ENCODE results near the gene C2orf72. TPM values are rescaled to one million over a fixed set of nuclear protein-coding genes. Genes with fewer than 3 reads are reported as not detected.

C2orf72 gene
- total RNA-seq, 1 experiment from 2014 or later = 0.40 TPM

DNA sequence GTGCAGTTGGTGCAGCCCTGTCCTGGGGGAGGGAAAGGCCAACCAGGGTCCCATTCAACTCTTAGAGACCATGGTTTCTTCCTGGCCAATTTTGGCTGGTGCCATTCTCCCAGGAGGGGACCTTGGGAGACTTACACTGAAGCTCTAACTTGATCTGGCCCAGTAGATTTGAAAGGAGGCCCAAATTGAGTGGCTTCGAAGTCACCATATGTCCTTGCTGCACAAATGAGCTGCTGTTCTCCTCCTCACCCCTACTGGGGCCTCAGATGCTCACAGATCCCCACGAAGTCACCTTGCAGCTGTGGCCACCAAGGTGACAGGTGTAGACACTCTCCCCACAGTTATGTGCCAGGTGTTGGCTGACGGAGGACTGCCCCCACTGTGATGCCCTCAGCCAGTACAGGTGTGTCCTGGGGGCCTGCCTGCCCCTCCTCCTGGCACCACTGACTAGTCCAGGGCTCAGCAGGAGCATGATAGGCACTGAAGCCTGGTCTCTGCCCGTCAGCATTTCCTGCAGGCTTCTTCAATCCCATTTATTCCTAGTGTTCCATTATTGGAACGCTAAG is 4.7 kb upstream of the C2orf72 start:
- TF ChIP-seq, protein P1, sequence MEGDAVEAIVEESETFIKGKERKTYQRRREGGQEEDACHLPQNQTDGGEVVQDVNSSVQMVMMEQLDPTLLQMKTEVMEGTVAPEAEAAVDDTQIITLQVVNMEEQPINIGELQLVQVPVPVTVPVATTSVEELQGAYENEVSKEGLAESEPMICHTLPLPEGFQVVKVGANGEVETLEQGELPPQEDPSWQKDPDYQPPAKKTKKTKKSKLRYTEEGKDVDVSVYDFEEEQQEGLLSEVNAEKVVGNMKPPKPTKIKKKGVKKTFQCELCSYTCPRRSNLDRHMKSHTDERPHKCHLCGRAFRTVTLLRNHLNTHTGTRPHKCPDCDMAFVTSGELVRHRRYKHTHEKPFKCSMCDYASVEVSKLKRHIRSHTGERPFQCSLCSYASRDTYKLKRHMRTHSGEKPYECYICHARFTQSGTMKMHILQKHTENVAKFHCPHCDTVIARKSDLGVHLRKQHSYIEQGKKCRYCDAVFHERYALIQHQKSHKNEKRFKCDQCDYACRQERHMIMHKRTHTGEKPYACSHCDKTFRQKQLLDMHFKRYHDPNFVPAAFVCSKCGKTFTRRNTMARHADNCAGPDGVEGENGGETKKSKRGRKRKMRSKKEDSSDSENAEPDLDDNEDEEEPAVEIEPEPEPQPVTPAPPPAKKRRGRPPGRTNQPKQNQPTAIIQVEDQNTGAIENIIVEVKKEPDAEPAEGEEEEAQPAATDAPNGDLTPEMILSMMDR (conservative IDR thresholded peaks at IDR 0.05; ENCODE audit: low read depth, low read length) = no peak
- TF ChIP-seq EZH2phosphoT487 (IDR thresholded peaks at IDR 0.05; ENCODE audit: borderline replicate concordance, low read length) = no peak
- no peak for TF ChIP-seq EZH2 (IDR thresholded peaks at IDR 0.05; ENCODE audit: low read length, unreplicated experiment)
- Histone ChIP-seq H3K9me3 (ENCODE audit: low read length) (no peaks in the 10 kb centered on the region), H3K4me3 (ENCODE audit: low read length) (no peak overlapping the region), H3K9ac (ENCODE audit: low read length) (no peak overlapping the region), H3K36me3 (ENCODE audit: low read depth, low read length) (no peaks in the 10 kb centered on the region), H2AFZ (ENCODE audit: low read length) (no peak overlapping the region), H3K79me2 (ENCODE audit: low read length) (no peaks in the 10 kb centered on the region), H4K20me1 (ENCODE audit: low read length) (no peaks in the 10 kb centered on the region), H3F3A (ENCODE audit: low read length, unreplicated experiment) (no peaks in the 10 kb centered on the region), H3K27me3 (ENCODE audit: low read length) (peaks cover 13% of the 10 kb centered on the region), H3K27ac (ENCODE audit: low read length) (no peak overlapping the region), H3K4me2 (ENCODE audit: low read length) (no peak overlapping the region), H3K9me2 (replicated peaks; ENCODE audit: low read length) (no peaks in the 10 kb centered on the region), H3K4me1 (ENCODE audit: insufficient read depth, low read length) (no peaks in the 10 kb centered on the region)
- intact Hi-C loops (cut with micrococcal nuclease) = no loop called here
- DNase-seq = no peak
- ChIA-PET POLR2A (ENCODE audit: unreplicated experiment) (interaction anchor here (0.6 kb wide), 1 partner anchor 343 kb away, joined by 3 read pairs; no protein-coding TSS in a partner anchor), CTCF (no interaction called here)
- ATAC-seq = no peak
- BruUV-seq (replicated peaks) = no TSS peak

DNA sequence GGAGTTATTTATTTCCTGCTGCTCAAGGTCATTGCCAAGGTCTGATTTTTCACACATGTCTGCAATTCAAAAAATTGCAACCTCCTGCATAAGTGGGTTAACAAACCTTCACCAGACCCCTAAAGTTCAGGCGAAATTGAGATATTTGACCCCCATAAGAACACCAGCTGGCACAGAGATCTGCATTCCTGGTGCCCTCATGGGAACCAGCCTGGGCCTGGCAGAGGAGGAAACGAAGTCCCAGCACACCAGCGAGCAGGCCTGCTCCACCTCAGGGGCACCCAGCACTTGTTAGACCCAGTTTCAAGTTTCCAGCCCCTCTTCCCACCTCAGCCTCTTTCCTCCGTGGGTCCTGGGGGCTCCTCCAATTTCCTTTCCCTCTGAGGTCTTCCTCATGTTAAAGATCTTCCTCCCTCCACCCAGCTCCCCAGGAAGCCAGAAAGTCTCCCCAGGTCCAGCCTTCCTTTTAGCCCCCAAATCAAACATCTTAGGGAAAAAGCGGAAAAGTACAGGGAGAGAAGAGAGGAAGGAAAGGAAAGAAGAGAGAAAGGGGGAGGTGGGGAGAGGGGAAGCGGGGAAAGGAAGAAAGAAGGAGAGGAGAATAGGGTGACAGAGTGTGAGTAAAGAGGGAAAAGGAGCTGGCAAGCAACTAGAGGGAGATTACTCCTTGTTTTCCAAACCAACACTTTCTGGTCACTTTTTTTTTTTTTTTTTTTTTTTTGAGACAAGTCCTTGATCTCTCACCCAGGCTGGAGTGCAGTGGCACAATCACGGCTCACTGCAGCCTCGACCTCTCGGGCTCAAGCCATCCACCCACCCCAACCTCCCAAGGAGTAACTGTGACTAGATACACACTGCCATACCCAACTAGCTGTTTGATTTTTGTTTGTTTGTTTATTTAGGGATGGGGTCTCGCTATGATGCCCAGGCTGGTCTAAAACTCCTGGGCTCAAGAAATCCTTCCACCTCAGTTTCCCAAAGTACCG is 3.9 kb upstream of the C2orf72 start:
- intact Hi-C loops (cut with micrococcal nuclease) = no loop called here
- Histone ChIP-seq H3K79me2 (ENCODE audit: low read length) (no peaks in the 10 kb centered on the region), H3K27me3 (ENCODE audit: low read length) (peaks cover 16% of the 10 kb centered on the region), H3K9me2 (replicated peaks; ENCODE audit: low read length) (no peaks in the 10 kb centered on the region), H3K9me3 (ENCODE audit: low read length) (no peaks in the 10 kb centered on the region), H3K4me3 (ENCODE audit: low read length) (no peak overlapping the region), H3K27ac (ENCODE audit: low read length) (no peak overlapping the region), H3F3A (ENCODE audit: low read length, unreplicated experiment) (no peaks in the 10 kb centered on the region), H2AFZ (ENCODE audit: low read length) (no peak overlapping the region), H3K4me2 (ENCODE audit: low read length) (no peak overlapping the region), H3K36me3 (ENCODE audit: low read depth, low read length) (no peaks in the 10 kb centered on the region), H3K4me1 (ENCODE audit: insufficient read depth, low read length) (no peaks in the 10 kb centered on the region), H3K9ac (ENCODE audit: low read length) (no peak overlapping the region), H4K20me1 (ENCODE audit: low read length) (no peaks in the 10 kb centered on the region)
- POLR2A ChIA-PET (ENCODE audit: unreplicated experiment) = no interaction called here
- TF ChIP-seq EZH2phosphoT487 (IDR thresholded peaks at IDR 0.05; ENCODE audit: borderline replicate concordance, low read length) = no peak
- TF ChIP-seq, protein P1 (conservative IDR thresholded peaks at IDR 0.05; ENCODE audit: low read depth, low read length) = no peak
- no peak for TF ChIP-seq EZH2 (IDR thresholded peaks at IDR 0.05; ENCODE audit: low read length, unreplicated experiment)
- ATAC-seq = no peak
- CTCF ChIA-PET = no interaction called here
- no peak for DNase-seq
- no TSS peak for BruUV-seq (replicated peaks)
